BLaER1 treated with 17β-estradiol and CSF1 and Interleukin-3, amounts not matched to agents 10 nM and 100 nM (cell line): ENCODE results near the gene CD9.

Source experiments
- H3K27ac ChIP-seq, 11 experiments: shearing (Covaris generic); formaldehyde crosslinking; 2 replicates each; pipeline ENCODE4 v1.8.1; 2022
- H3K27me3 ChIP-seq, 11 experiments: shearing (Covaris generic); formaldehyde crosslinking; 2 replicates each; pipeline ENCODE4 v1.8.1; 2022
- H3K36me3 ChIP-seq, 11 experiments: shearing (Covaris generic); formaldehyde crosslinking; 2 replicates each; pipeline ENCODE4 v1.8.1; 2022
- H3K4me1 ChIP-seq, 10 experiments: shearing (Covaris generic); formaldehyde crosslinking; 2 replicates each; pipeline ENCODE4 v1.8.1; 2022
- H3K4me2 ChIP-seq, 11 experiments: shearing (Covaris generic); formaldehyde crosslinking; 2 replicates each; pipeline ENCODE4 v1.8.1; 2022
- H3K4me3 ChIP-seq, 10 experiments: shearing (Covaris generic); formaldehyde crosslinking; 2 replicates each; pipeline ENCODE4 v1.8.1; 2022
- H3K9ac ChIP-seq, 11 experiments: shearing (Covaris generic); formaldehyde crosslinking; 2 replicates each; pipeline ENCODE4 v1.8.1; 2022
- H3K9me3 ChIP-seq, 11 experiments: shearing (Covaris generic); formaldehyde crosslinking; replicated peaks in 1 of 11; 2 replicates each; pipeline ENCODE4 v1.8.1; 2022
- H4K20me1 ChIP-seq, 11 experiments: shearing (Covaris generic); formaldehyde crosslinking; 2 replicates each; pipeline ENCODE4 v1.8.1; 2022
- Cebpa-rat ChIP-seq, 11 experiments: shearing (Covaris generic); IDR thresholded peaks; 2 replicates each; pipeline ENCODE4 v1.8.1; 2022

Gene CD9

DNA sequence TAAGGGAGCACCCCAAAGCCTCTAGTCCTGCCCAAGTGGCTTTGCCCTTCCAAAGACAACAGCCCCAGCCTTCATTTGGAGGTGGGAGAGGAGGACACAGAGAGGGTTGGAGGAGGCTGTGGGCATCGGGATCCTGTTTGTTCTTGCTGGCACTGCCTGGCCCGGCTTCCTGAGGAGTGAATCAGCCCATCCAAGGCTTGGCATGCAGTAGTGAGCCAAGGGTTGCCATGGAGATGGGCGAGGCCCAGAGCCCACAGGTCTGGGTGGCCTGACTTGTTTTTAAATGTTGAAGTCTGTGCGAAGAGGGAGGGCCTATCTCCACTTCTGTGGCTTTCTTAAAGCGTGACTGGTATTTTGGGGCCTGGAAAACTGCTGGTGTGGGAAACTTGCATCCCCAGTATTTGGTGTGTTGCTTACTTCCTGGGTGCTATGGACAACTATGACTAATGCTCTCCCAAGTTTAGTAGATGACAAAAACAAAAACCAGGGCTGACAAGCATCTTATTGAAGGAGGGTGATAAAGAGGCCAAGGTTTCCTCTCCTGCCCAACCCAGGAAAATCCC is 15.8 kb downstream of the CD9 start:
- TF ChIP-seq Cebpa-rat (IDR thresholded peaks at IDR 0.05): no peak
- Histone ChIP-seq H3K9me3 (no peaks in the 10 kb centered on the region), H3K4me1 (peaks cover 100% of the 10 kb centered on the region in 10 experiments), H3K27me3 (no peaks in the 10 kb centered on the region), H3K36me3 (peaks cover 44 to 100% (median 92%) of the 10 kb centered on the region in 11 experiments), H3K27ac (peak overlapping the region; percentile 50 to 98 (median 92); a peak in 21 of 22 replicates), H3K4me3 (peak overlapping the region in 1 of 10 experiments; percentile 39; a peak in 2 of 20 replicates), H3K4me2 (peak overlapping the region; percentile 86 to 100 (median 99)), H4K20me1 (peaks cover 33 to 100% (median 64%) of the 10 kb centered on the region in 11 experiments; a peak in 19 of 22 replicates), H3K9ac (peak overlapping the region; percentile 51 to 98 (median 65); a peak in 21 of 22 replicates)

- no peaks in the 10 kb centered on the region for H3K27me3 ChIP-seq
- peak overlapping the region; percentile 51 to 98 (median 62); a peak in 21 of 22 replicates for H3K9ac ChIP-seq
- no peaks in the 10 kb centered on the region for H3K9me3 ChIP-seq
- H3K4me2 ChIP-seq: peak overlapping the region; percentile 86 to 100 (median 99)
- peak overlapping the region; percentile 40 to 98 (median 92); a peak in 21 of 22 replicates for H3K27ac ChIP-seq
- no peak for TF ChIP-seq Cebpa-rat (IDR thresholded peaks at IDR 0.05)
- peaks cover 50 to 100% (median 92%) of the 10 kb centered on the region in 11 experiments for H3K36me3 ChIP-seq
- H3K4me3 ChIP-seq: peak overlapping the region in 1 of 10 experiments; percentile 39; a peak in 1 of 20 replicates
- peaks cover 100% of the 10 kb centered on the region in 10 experiments for H3K4me1 ChIP-seq
- peaks cover 33 to 100% (median 64%) of the 10 kb centered on the region in 11 experiments; a peak in 19 of 22 replicates for H4K20me1 ChIP-seq
These were observed 16.4 kb downstream of the CD9 start for GRCh38 chr12:6216581-6216980.

DNA sequence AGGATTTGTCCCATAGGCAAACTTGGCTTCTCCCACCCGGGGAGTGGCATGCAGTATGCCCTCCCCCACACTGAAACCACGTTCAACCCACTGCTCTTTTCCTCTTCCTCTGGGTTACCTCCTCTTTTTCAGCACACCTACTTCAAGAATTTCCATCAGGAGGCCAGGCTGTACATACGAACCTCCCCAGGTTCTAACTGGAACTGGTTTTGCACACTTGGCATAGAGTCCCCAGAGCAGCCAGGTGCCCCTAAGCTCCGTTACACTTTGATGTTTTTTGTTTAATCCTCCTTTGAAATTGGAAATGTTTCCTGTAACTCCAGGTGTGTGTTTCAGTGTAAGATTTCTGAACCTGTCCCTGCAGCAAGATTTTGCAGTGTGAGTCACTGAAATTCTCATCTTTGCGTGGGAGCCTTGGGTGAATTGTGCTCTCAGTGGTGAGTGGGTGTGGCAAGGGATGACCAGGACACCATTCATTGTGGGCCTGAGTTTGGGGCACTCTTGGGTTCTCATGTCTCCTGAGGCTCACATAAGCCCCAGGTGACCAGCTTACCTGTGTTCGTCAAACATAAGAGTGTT is 18.2 kb downstream of the CD9 start:
- TF ChIP-seq Cebpa-rat (IDR thresholded peaks at IDR 0.05): no peak
- no peak overlapping the region for H3K4me3 ChIP-seq
- H4K20me1 ChIP-seq: peaks cover 28 to 100% (median 53%) of the 10 kb centered on the region in 11 experiments; a peak in 19 of 22 replicates
- H3K27ac ChIP-seq: peak overlapping the region in 9 of 11 experiments; percentile 7 to 98 (median 90); a peak in 15 of 22 replicates
- no peaks in the 10 kb centered on the region for H3K27me3 ChIP-seq
- peaks cover 99 to 100% (median 100%) of the 10 kb centered on the region in 10 experiments for H3K4me1 ChIP-seq
- H3K9ac ChIP-seq: peak overlapping the region in 3 of 11 experiments; percentile 22 to 40 (median 28); a peak in 2 of 22 replicates
- peak overlapping the region; percentile 86 to 100 (median 99) for H3K4me2 ChIP-seq
- H3K9me3 ChIP-seq: no peaks in the 10 kb centered on the region
- peaks cover 47 to 93% (median 87%) of the 10 kb centered on the region in 11 experiments for H3K36me3 ChIP-seq

DNA sequence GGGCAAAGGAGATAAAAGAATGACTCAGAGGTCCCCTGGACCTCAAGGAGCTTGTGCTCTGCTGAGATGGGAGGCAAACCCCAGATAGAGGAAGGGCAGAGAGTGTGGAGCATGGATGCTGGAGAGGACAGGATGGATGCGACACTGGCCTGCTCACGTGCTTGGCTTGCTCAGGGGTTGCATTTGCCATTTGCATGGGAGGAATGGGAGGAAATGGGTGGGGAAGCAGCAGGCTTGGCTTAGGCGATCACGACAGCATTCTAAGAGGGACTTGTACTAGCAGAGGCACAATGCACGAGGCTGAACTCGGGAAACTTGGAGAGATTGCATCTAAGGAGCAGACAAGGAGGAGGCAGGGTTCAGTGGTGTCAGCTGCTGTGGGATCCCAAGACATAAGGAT is 19.8 kb downstream of the CD9 start:
- Histone ChIP-seq H3K4me3 (no peak overlapping the region), H3K27ac (peak overlapping the region in 10 of 11 experiments; percentile 22 to 99 (median 95); a peak in 18 of 22 replicates)

DNA sequence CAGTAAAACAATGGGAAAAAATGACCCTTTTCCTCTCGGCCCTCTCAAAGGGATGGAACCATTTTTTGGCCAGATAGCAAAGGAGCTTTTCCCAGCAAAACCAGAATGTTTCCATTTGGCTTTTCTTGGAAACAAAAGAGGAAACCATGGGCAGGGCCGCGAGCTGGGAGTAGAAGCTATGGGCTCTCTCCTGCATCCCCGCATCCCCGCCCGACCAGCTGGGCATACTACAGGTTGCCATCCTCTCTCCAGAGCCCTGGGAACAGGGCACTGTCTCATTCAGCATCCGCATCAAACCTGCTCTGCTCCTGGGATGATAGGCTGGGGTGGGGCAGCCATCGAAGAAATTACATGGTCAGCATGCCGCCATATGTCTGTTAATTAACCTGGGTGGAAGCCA is 20.9 kb downstream of the CD9 start:
- Histone ChIP-seq H3K9me3 (no peaks in the 10 kb centered on the region), H3K36me3 (peaks cover 57 to 94% (median 76%) of the 10 kb centered on the region in 11 experiments), H3K4me3 (no peak overlapping the region), H3K27me3 (no peaks in the 10 kb centered on the region), H4K20me1 (peaks cover 12 to 100% (median 38%) of the 10 kb centered on the region in 11 experiments; a peak in 17 of 22 replicates), H3K4me1 (peaks cover 99 to 100% (median 100%) of the 10 kb centered on the region in 10 experiments), H3K9ac (peak overlapping the region in 8 of 11 experiments; percentile 4 to 90 (median 70); a peak in 11 of 22 replicates), H3K4me2 (peak overlapping the region; percentile 86 to 100 (median 99)), H3K27ac (peak overlapping the region in 9 of 11 experiments; percentile 91 to 99 (median 95); a peak in 17 of 22 replicates)
- no peak for TF ChIP-seq Cebpa-rat (IDR thresholded peaks at IDR 0.05)

More for the DNA sequence above, 19.8 kb downstream of the CD9 start:
- no peaks in the 10 kb centered on the region for H3K27me3 ChIP-seq
- H3K36me3 ChIP-seq: peaks cover 47 to 93% (median 78%) of the 10 kb centered on the region in 11 experiments
- peaks cover 99 to 100% (median 100%) of the 10 kb centered on the region in 10 experiments for H3K4me1 ChIP-seq
- TF ChIP-seq Cebpa-rat (IDR thresholded peaks at IDR 0.05): no peak
- H3K9ac ChIP-seq: peak overlapping the region in 9 of 11 experiments; percentile 4 to 90 (median 53); a peak in 14 of 22 replicates
- peak overlapping the region; percentile 86 to 100 (median 99) for H3K4me2 ChIP-seq
- no peaks in the 10 kb centered on the region for H3K9me3 ChIP-seq
- H4K20me1 ChIP-seq: peaks cover 21 to 100% (median 46%) of the 10 kb centered on the region in 11 experiments; a peak in 19 of 22 replicates

GRCh38 chr12:6222078-6222654 is 22.0 kb downstream of the CD9 start:
- Histone ChIP-seq H4K20me1 (peaks cover 3 to 100% (median 28%) of the 10 kb centered on the region in 11 experiments; a peak in 14 of 22 replicates), H3K4me1 (peaks cover 99 to 100% (median 100%) of the 10 kb centered on the region in 10 experiments), H3K9ac (peak overlapping the region in 9 of 11 experiments; percentile 81 to 90 (median 85); a peak in 18 of 22 replicates), H3K4me2 (peak overlapping the region; percentile 86 to 100 (median 99)), H3K27me3 (no peaks in the 10 kb centered on the region), H3K9me3 (no peaks in the 10 kb centered on the region), H3K4me3 (peak overlapping the region in 6 of 10 experiments; percentile 3 to 46 (median 14); a peak in 4 of 20 replicates), H3K36me3 (peaks cover 50 to 94% (median 75%) of the 10 kb centered on the region in 11 experiments), H3K27ac (peak overlapping the region in 10 of 11 experiments; percentile 6 to 99 (median 95); a peak in 20 of 22 replicates)
- no peak for TF ChIP-seq Cebpa-rat (IDR thresholded peaks at IDR 0.05)

DNA sequence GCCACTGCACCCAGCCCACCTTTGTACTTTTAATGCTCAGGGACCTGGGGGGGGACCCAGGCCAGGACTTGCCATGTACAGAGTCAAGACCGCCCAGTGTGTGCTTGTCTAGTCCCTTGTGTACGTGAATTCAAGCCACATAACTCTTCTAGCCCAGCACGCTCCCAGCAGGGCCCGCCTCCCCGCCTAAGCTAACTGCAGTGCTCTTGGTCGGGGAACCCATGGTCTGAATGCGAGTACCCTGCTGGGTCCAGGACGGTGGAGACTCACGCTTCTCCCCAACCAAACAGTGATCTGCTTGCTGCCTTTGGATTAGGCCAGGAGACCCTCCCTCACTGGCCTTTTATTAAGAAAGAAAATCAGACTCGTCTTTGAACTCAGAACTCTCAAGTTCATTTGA is 23.3 kb downstream of the CD9 start:
- peak overlapping the region; percentile 86 to 100 (median 99) for H3K4me2 ChIP-seq
- no peaks in the 10 kb centered on the region for H3K9me3 ChIP-seq
- peaks cover 99 to 100% (median 100%) of the 10 kb centered on the region in 10 experiments for H3K4me1 ChIP-seq
- peak overlapping the region in 9 of 10 experiments; percentile 2 to 56 (median 41); a peak in 17 of 20 replicates for H3K4me3 ChIP-seq
- TF ChIP-seq Cebpa-rat (IDR thresholded peaks at IDR 0.05): no peak; a peak in 2 of 22 replicates
- peak overlapping the region; percentile 60 to 90 (median 84) for H3K9ac ChIP-seq
- H3K36me3 ChIP-seq: peaks cover 50 to 95% (median 75%) of the 10 kb centered on the region in 11 experiments
- H3K27me3 ChIP-seq: no peaks in the 10 kb centered on the region
- peaks cover 0 to 100% (median 14%) of the 10 kb centered on the region in 11 experiments; a peak in 12 of 22 replicates for H4K20me1 ChIP-seq
- peak overlapping the region; percentile 37 to 99 (median 95); a peak in 21 of 22 replicates for H3K27ac ChIP-seq

DNA sequence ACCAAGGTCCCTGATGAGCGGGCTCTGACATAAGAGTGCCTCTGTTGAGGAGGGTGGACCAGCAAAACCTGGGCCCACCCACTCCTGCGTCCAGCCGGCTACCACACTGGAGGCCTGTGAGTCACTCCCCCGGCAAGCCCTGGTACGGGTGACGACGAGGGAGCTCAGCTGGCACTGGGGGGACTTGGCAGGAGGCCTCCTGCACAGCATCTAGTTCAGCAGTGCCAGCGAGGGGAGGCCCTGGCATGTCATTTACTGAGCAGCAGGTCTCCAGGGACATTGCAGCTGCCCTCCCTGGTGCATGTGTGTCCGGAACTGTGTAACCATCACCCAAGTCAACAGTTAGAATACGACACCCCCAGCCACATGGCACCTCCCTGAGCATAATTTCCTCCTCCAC is 24.4 kb downstream of the CD9 start:
- peak in 1 of 11 experiments; percentile 30; a peak in 1 of 22 replicates for TF ChIP-seq Cebpa-rat (IDR thresholded peaks at IDR 0.05)
- Histone ChIP-seq H4K20me1 (peaks cover 0 to 100% (median 8%) of the 10 kb centered on the region in 11 experiments; a peak in 11 of 22 replicates), H3K27ac (peak overlapping the region in 10 of 11 experiments; percentile 83 to 99 (median 95); a peak in 20 of 22 replicates)

More for the DNA sequence above, 24.4 kb downstream of the CD9 start:
- H3K9me3 ChIP-seq: no peaks in the 10 kb centered on the region
- peak overlapping the region; percentile 86 to 100 (median 99) for H3K4me2 ChIP-seq
- H3K4me1 ChIP-seq: peaks cover 99 to 100% (median 100%) of the 10 kb centered on the region in 10 experiments
- H3K27me3 ChIP-seq: no peaks in the 10 kb centered on the region
- H3K9ac ChIP-seq: peak overlapping the region; percentile 73 to 90 (median 84); a peak in 20 of 22 replicates
- H3K4me3 ChIP-seq: peak overlapping the region; percentile 2 to 56 (median 42); a peak in 16 of 20 replicates
- peaks cover 55 to 96% (median 75%) of the 10 kb centered on the region in 11 experiments for H3K36me3 ChIP-seq
